Left ventricle myocardium superior (tissue), 1 donor: ENCODE measurements around the gene NUP214. TPM values are rescaled to one million over a fixed set of nuclear protein-coding genes. Genes with fewer than 3 reads are reported as not detected.
"Not testable (repeated sequence)": the region's sequence is repeated elsewhere in the genome, so short reads cannot be mapped to it uniquely, and the experiment has no call there.

Source experiments
- ATAC-seq: fragments of 200-7000 bp; cut with Tn5 transposase; one replicate; pipeline ENCODE4 v1.9.1; 2020; ENCODE audit warnings: mild to moderate bottlenecking, moderate library complexity
- DNase-seq: peaks from one replicate; pipeline ENCODE4 v3.0.0-alpha.2; 2020
- intact Hi-C: fragments of 100-400 bp; cut with micrococcal nuclease; formaldehyde crosslinking; loops from one replicate; pipeline ENCODE4 v1.11.0; 2022
- total RNA-seq: library from RNA; stranded (reverse); fragmentation: NEBNext Ultra II Directional; extraction: Animal tissue kit (Norgen Biotek cat#: 25700); gene quantifications from one replicate; pipeline ENCODE4 v1.2.1, GENCODE V29; 2021
- donor health status: DM: no; HTN: yes; CAD: no; lungs with severe emphysema.

The NUP214 gene
- total RNA-seq, 1 donor from 2014 or later: 28.9 TPM

DNA sequence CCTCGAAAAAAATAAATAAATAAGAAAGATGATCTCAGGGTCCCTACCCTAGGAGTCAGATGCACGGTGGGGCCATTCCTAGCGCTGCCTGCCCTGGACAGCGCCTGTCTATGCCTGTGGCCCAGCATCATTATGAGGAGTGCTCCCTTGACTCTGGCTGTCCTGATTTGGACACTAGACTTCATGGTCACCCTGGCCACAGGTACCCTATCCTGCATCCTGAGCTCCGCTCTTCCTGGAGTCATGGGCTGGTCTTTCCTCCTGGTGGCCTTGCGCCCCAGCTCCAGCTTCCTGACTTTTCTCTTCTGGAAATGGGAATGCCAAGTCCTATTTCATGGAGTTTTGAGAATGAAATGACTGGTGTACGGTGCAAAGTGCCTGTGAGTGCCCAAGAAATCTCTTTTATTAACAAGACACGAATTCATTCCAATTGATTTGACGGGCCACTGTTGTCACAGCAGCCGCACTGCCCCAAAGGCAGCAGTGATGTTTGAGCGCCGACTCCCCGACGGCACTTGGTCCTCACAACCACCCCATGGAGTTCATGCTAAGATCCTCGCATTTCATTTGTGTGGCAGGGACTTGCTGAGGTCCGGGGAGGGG is 29.6 kb upstream of the NUP214 start:
- no peak for ATAC-seq
- DNase-seq: no peak
- intact Hi-C loops: no loop called here

DNA sequence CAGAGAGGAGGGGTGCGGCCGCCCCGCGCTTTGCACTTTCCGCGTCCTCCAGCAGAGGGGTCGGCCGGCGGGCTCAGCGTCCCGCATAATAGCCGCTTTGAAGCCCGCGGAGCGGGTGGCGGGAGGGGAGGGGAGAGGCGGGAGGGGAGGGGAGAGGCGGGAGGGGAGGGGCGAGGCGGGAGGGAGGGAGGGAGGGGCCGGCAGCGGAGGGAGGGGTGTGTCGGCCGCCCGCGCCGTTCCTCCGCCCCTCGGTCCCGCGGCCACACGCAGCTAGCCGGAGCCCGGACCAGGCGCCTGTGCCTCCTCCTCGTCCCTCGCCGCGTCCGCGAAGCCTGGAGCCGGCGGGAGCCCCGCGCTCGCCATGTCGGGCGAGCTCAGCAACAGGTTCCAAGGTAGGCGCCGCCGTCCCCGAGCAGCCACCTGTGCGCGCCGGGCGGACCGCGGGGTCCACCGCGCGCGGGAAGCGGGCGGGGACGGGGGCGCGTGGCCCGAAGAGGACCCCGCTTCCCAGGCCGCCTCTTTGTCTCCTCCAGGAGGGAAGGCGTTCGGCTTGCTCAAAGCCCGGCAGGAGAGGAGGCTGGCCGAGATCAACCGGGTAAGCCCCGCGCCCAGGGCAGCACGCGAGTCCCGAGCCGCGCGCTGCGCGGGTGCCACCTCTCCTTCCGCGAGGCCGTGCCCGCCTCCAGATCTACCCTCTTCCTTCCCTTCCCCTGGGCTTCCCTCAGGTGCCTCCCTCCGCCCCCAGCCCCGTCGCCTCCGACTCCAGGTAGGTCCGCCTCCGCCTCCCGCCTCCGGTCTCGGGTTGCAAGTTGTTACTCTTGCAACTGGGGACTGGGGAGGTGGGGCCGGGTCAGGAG is 28.9 kb upstream of the NUP214 start, which contains the start of gene AIF1L:
Gene AIF1L (plus strand): TSS at position 263 of the 857 bp plus-strand sequence. CDS start 99 bp downstream, at position 362.
- DNase-seq: peak; percentile 67
- ATAC-seq: peak; percentile 43
- intact Hi-C loops: no loop called here

DNA sequence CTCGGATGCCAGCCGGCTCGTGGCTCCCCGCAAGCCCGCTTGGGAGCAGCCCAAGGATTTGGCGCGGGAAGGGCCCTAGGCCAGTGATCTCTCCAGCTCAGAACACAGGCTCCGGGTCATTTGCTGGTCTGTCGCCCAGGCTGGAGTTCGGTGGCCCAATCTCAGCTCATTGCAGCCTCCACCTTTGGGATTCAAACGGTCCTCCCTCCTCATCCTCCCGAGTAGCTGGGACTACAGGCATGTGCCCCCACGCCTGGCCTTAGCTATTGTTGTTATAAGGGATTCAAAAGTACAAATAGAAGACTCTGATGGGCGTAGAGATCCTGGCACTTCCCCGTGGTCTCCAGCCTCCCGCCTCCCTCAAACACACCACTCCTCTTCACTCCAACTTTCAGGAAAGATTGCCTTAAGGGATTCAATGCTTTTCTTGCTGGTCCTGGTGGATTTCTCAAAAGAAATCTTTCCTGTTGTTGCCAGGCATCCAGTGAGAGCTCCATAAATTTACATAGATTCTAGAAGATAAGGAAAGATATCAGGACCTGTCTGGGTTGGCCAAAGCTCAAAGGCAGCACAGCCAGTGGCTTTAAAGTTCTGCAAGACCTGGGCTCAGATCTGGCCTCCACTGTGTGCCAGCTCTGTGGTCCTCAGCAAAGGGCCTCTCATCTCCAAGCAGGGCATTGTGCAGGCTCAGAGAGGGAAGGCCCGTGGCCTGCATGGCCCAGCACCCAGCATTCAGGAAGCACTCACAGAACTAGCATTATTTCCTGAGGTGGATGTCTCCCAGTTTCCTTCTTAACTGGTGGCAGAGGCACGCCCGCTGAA is 28.0 kb upstream of the NUP214 start:
- no peak for ATAC-seq
- intact Hi-C loops: no loop called here

GRCh38 chr9:131097948-131098278 is 27.5 kb upstream of the NUP214 start:
- intact Hi-C loops: no loop called here
- ATAC-seq (peak; percentile 39), DNase-seq (peak; percentile 68)

More for the DNA sequence above, 28.0 kb upstream of the NUP214 start:
- DNase-seq: peak; percentile 40

- intact Hi-C loops: no loop called here
- ATAC-seq (peak; percentile 5), DNase-seq (no peak)
Measured at GRCh38 chr9:131098391-131099101, 26.8 kb upstream of the NUP214 start.

GRCh38 chr9:131099102-131099606 is 26.2 kb upstream of the NUP214 start:
- DNase-seq: no peak
- intact Hi-C loops: no loop called here
- no peak for ATAC-seq

- ATAC-seq, DNase-seq, intact Hi-C loops: not testable (repeated sequence)
Measured at GRCh38 chr9:131099845-131100244, 25.5 kb upstream of the NUP214 start.

DNA sequence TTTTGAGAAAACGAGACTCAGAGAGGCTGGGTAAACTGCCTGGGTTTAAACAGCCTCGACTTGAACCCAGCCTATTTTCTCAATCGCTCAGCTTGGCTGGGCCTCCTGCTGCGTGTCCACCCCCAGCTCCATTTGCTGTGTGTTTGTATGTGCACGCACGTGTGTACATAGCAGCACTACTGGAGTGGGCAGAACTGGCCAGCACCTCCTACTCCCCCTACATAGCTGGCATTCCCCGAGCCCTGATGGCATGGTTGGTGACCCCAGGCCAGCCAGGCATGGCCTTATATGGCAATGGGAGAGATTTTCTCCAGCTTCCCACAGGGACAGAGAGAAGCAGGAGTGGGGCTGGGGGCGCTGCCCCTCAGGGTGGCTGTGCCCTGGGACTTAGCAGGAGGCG is 24.9 kb upstream of the NUP214 start:
- intact Hi-C loops: no loop called here
- no peak for DNase-seq
- ATAC-seq: no peak

DNA sequence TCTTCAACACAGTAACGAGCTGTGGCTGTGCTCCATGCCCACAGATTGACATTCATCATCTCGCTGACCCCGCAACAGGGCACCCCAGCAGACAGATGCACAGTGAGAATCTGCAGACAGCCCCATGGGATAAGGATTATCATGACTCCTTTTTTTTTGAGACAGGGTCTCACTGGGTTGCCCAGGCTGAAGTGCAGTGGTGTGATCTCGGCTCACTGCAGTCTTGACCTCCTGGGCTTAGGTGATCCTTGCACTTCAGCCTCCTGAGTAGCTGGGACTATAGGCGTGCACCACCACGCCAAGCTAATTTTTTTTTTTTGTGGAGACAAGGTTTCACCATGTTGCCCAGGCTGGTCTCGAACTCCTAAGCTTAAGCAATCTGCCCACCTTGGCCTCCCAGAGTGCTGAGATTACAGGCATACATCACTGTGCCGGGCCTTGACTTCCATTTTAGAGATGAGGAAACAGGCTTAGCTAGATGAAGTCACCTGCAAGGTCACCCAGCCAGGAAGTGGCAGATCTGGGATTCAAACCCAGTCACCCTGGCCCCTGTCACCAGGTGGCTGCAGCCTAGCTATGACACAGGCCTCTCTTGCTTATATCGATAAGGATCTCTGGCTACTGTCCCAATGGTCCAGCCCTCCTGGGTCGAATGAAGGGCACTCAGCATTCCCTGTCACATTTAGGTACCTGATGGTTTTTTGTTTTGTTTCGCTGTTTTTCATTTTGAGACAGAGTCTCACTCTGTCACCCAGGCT is 24.0 kb upstream of the NUP214 start:
- ATAC-seq (no peak), DNase-seq (no peak)
- intact Hi-C loops: no loop called here

DNA sequence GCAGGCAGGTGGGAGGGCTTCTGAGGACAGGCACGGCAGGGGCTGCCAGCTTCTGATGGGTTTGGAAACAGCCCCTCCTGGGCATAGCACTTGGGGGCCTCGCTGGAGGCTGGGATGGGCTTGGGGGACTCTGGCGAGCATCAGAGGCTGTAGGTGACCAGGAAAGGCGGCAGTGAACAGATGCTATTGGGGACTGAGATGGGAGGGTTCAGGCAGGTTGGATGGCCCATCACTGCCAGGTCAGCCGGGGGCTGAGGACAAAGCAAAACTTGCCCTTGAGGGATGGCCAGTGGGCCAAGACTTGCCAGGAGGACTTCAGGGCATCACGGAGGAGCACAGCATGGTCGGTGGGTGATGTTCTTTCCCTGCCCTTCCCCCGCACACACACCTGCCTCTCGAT is 22.4 kb upstream of the NUP214 start:
- ATAC-seq: no peak
- no peak for DNase-seq
- intact Hi-C loops: no loop called here

- no peak for DNase-seq
- intact Hi-C loops: no loop called here
- ATAC-seq: no peak
Measured at GRCh38 chr9:131103535-131103934, 21.9 kb upstream of the NUP214 start.

DNA sequence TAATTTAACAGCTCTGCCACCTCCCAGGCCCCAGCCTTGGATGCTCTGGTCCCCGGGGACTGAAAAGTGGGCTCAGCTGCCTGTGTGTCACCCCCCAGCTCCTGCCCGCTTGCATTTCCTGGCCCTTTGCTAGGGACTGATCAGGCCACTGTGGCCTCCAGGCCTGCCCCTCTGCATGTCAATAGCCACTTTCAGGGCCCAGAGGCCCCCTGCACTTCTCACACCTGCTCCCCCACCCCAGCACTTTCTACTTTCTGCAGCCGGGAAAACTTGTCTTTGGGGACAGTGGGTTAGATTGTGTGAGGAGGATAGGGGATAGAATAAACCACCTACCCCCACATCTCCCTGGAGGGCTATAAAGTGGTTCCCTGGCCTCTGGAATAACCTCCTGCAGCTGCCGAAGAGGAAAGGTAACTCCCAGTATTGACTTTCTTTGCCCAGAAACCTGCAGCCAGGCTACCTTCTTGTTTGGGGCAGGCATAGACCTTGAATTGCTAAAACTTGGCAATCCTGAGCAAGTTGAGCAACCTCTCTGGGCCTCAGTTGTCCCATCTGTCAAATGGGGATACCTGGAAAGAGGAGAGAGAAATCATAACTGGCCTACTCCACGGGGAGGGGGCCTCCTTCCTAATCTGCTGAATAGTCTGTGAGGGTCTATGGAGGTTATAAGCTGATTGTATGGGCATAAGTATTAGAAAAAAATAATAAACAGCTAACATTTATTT is 21.2 kb upstream of the NUP214 start:
- ATAC-seq: no peak
- intact Hi-C loops: no loop called here
- DNase-seq: no peak

- intact Hi-C loops: no loop called here
- ATAC-seq: no peak
- DNase-seq: no peak
Measured at GRCh38 chr9:131105952-131106351, 19.4 kb upstream of the NUP214 start.

DNA sequence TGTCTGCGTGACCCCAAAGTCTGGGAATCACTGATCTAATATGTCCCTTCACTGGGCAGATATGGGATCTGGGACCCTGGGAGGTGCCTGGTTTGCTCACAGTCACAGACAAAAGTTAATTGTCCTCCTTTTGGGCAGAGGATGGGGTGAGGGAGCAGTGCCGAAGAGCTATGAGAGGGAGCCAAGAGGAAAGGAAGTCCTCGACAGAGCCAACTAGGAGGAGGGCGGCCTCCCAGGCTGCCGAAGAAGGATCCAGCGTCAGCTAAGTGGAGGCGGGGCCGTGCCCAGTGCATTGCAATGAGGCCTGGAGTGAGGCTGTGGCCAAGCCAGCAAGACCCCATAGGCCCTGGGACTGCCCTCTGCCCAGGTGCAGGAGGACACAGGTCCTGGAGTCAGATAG is 17.6 kb upstream of the NUP214 start:
- intact Hi-C loops: no loop called here
- ATAC-seq: peak; percentile 73
- no peak for DNase-seq

- intact Hi-C loops: no loop called here
- ATAC-seq: no peak
- DNase-seq: no peak
Measured at GRCh38 chr9:131111186-131111853, 14.1 kb upstream of the NUP214 start.

DNA sequence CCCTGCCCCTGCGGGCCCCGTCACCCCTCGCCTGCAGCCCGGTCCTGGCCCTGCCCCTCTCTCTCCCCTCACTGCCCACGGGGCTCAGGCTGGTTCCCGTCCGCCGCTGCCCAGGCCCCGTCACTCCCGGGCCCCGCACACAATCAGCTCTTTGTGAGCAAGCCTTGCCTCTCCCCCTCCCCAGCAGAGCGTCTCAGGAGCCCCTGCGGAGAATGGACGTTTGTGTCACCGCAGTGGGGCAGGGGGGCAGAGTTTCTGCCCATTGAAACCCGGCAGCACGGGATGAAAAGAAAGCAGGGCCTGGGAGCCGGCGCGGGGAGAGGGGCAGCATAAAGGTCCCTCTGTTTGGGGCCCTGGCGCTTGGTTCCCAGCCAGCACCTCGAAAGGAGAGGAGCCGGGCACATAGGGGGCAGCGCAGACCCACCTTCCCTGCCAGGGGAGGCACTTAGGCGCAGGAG is 13.5 kb upstream of the NUP214 start:
- intact Hi-C loops: no loop called here
- DNase-seq (no peak), ATAC-seq (no peak)
